HEK293 (cell line): ENCODE results near the gene ZNF200.
A peak's percentile ranks its signal among the peaks of the same experiment; 100 is the strongest.

Experiments used
- CTCF ChIA-PET: fragments of 350-600 bp; formaldehyde crosslinking; extraction: SDS; loops from one replicate; lab custom pipeline; 2021; ENCODE audit warnings: antibody characterized with exemption; lab: Yijun Ruan, JAX
- POLR2A ChIA-PET: fragments of 300-600 bp; formaldehyde crosslinking; extraction: SDS; loops from one replicate; lab custom pipeline; 2020; ENCODE audit warnings: antibody characterized with exemption, inconsistent platforms; lab: Yijun Ruan, JAX
- H3K27ac ChIP-seq: fragments of 200-500 bp; sonication (Bioruptor generic); 2 replicates; pipeline ENCODE4 v1.5.1; 2014; ENCODE audit warnings: low read depth, low read length, control low read depth, inconsistent platforms; ENCODE audit errors: extremely low read depth
- H3K36me3 ChIP-seq, 2 experiments: fragments of 200-500 bp in 1 of 2; sonication (Bioruptor generic) in 1 of 2; 1 replicate in 1 of 2; 2 replicates in 1 of 2; pipeline ENCODE4 v1.5.1; 2014 to 2017; ENCODE audit warnings: inconsistent platforms in 2 of 2, low read length in 2 of 2; ENCODE audit not compliant: control insufficient read depth in 2 of 2, insufficient read depth in 1 of 2
- H3K4me1 ChIP-seq: fragments of 200-500 bp; sonication (Bioruptor generic); 2 replicates; pipeline ENCODE4 v1.5.1; 2014; ENCODE audit warnings: mild to moderate bottlenecking, low read length, inconsistent platforms; ENCODE audit not compliant: control insufficient read depth, insufficient read depth
- H3K4me3 ChIP-seq: 2 replicates; pipeline ENCODE4 v1.5.1; 2011; ENCODE audit warnings: low read depth, mild to moderate bottlenecking, control low read depth, low read length, moderate library complexity
- H3K9me3 ChIP-seq: fragments of 200-500 bp; sonication (Bioruptor generic); 2 replicates; pipeline ENCODE4 v1.5.1; 2014; ENCODE audit warnings: low read depth, low read length, inconsistent platforms; ENCODE audit not compliant: control insufficient read depth, insufficient read depth
- OSR2 ChIP-seq: fragments of 450-650 bp; formaldehyde crosslinking; IDR thresholded peaks from 2 replicates; pipeline ENCODE4 v1.5.1; 2016; ENCODE audit warnings: missing biosample characterization, missing genetic modification characterization
- REPIN1 ChIP-seq: fragments of 450-650 bp; formaldehyde crosslinking; IDR thresholded peaks from 2 replicates; pipeline ENCODE4 v1.5.1; 2017; ENCODE audit warnings: missing biosample characterization, missing genetic modification characterization, low read depth
- TRIM28 ChIP-seq: IDR thresholded peaks from 2 replicates; pipeline ENCODE4 v1.6.1; 2011; ENCODE audit warnings: low read length, control low read depth, borderline replicate concordance
- YY2 ChIP-seq: fragments of 450-650 bp; formaldehyde crosslinking; IDR thresholded peaks from 2 replicates; pipeline ENCODE4 v1.5.1; 2016; ENCODE audit warnings: missing biosample characterization, missing genetic modification characterization
- ZBTB20 ChIP-seq: fragments of 450-650 bp; formaldehyde crosslinking; IDR thresholded peaks from 2 replicates; pipeline ENCODE4 v1.5.1; 2016; ENCODE audit warnings: missing biosample characterization, missing genetic modification characterization
- ZBTB48 ChIP-seq: fragments of 450-650 bp; formaldehyde crosslinking; IDR thresholded peaks from 2 replicates; pipeline ENCODE4 v1.5.1; 2016; ENCODE audit warnings: missing biosample characterization, missing genetic modification characterization
- ZBTB8A ChIP-seq: fragments of 450-650 bp; formaldehyde crosslinking; IDR thresholded peaks from 2 replicates; pipeline ENCODE4 v1.5.1; 2016; ENCODE audit warnings: missing biosample characterization, missing genetic modification characterization
- ZFP37 ChIP-seq: fragments of 450-650 bp; formaldehyde crosslinking; IDR thresholded peaks from 2 replicates; pipeline ENCODE4 v1.5.1; 2016; ENCODE audit warnings: missing biosample characterization, missing genetic modification characterization
- ZIC2 ChIP-seq: fragments of 450-650 bp; formaldehyde crosslinking; IDR thresholded peaks from 2 replicates; pipeline ENCODE4 v1.5.1; 2016; ENCODE audit warnings: missing biosample characterization, missing genetic modification characterization
- ZNF10 ChIP-seq: fragments of 450-650 bp; formaldehyde crosslinking; IDR thresholded peaks from 2 replicates; pipeline ENCODE4 v1.5.1; 2017; ENCODE audit warnings: missing biosample characterization, missing genetic modification characterization
- ZNF2 ChIP-seq: fragments of 450-650 bp; formaldehyde crosslinking; IDR thresholded peaks from 2 replicates; pipeline ENCODE4 v1.5.1; 2016; ENCODE audit warnings: missing biosample characterization, missing genetic modification characterization
- ZNF221 ChIP-seq: fragments of 450-650 bp; formaldehyde crosslinking; IDR thresholded peaks from 2 replicates; pipeline ENCODE4 v1.5.1; 2017; ENCODE audit warnings: missing biosample characterization, missing genetic modification characterization, borderline replicate concordance
- ZNF335 ChIP-seq: fragments of 450-650 bp; formaldehyde crosslinking; conservative IDR thresholded peaks from 2 replicates; pipeline ENCODE4 v1.5.1; 2016; ENCODE audit warnings: missing biosample characterization, missing genetic modification characterization
- ZNF404 ChIP-seq: fragments of 450-650 bp; formaldehyde crosslinking; IDR thresholded peaks from 2 replicates; pipeline ENCODE4 v1.5.1; 2017; ENCODE audit warnings: missing biosample characterization, missing genetic modification characterization
- ZNF48 ChIP-seq: fragments of 450-650 bp; formaldehyde crosslinking; IDR thresholded peaks from 2 replicates; pipeline ENCODE4 v1.5.1; 2016; ENCODE audit warnings: missing biosample characterization, missing genetic modification characterization
- ZNF529 ChIP-seq: fragments of 450-650 bp; formaldehyde crosslinking; IDR thresholded peaks from 2 replicates; pipeline ENCODE4 v1.5.1; 2017; ENCODE audit warnings: missing genetic modification characterization, missing biosample characterization; ENCODE audit not compliant: insufficient replicate concordance
- ZNF561 ChIP-seq: fragments of 450-650 bp; IDR thresholded peaks from 2 replicates; pipeline ENCODE4 v1.5.1; 2018; ENCODE audit warnings: missing biosample characterization, missing genetic modification characterization, borderline replicate concordance
- TF ChIP-seq, protein P1 (sequence below): fragments of 450-650 bp; formaldehyde crosslinking; IDR thresholded peaks from 2 replicates; pipeline ENCODE4 v1.5.1; 2016; ENCODE audit warnings: missing biosample characterization, missing genetic modification characterization
- TF ChIP-seq, protein P2 (sequence below): fragments of 450-650 bp; formaldehyde crosslinking; IDR thresholded peaks from 2 replicates; pipeline ENCODE4 v1.5.0; 2017; ENCODE audit warnings: missing biosample characterization, missing genetic modification characterization, borderline replicate concordance
- TF ChIP-seq, protein P3 (sequence below): fragments of 450-650 bp; formaldehyde crosslinking; IDR thresholded peaks from 2 replicates; pipeline ENCODE4 v1.5.1; 2017; ENCODE audit warnings: missing biosample characterization, mild to moderate bottlenecking, missing genetic modification characterization, moderate library complexity
- TF ChIP-seq, protein P4 (sequence below): fragments of 450-650 bp; formaldehyde crosslinking; IDR thresholded peaks from 2 replicates; pipeline ENCODE4 v1.5.1; 2016; ENCODE audit warnings: missing biosample characterization, missing genetic modification characterization, borderline replicate concordance

Gene ZNF200

DNA sequence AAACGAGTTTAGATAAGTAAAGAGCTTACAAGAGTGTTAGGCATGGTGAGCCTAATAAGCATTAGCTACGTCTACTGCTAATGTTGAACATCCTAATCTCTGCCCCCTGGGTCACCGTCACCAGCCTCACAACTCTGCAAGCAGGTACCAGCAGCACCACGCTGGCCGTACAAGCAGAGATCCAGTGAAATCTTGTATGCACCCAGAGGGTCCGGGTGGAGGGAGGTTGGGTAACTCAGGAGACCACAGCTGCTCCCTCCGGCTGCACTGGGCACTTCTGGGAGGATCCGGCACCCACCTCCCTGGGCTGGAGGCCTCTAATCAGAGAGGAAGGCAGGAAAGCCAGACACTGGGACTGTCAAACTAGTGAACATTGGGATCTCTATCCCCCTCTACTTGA, 55.3 kb downstream of the ZNF200 start:
- no peaks in the 10 kb centered on the region for H3K9me3 ChIP-seq
- TF ChIP-seq REPIN1 (tag by site-specific recombination) (no peak), ZNF10 (tag by site-specific recombination) (0 out of 2 replicates have a peak, but pooled peaks have one; percentile 20)
- ChIA-PET POLR2A (no interaction called here), CTCF (no interaction called here)
- no peak overlapping the region for H3K27ac ChIP-seq
- no peaks in the 10 kb centered on the region for H3K4me1 ChIP-seq
- no peaks in the 10 kb centered on the region for H3K36me3 ChIP-seq
- H3K4me3 ChIP-seq, result no peak overlapping the region

DNA sequence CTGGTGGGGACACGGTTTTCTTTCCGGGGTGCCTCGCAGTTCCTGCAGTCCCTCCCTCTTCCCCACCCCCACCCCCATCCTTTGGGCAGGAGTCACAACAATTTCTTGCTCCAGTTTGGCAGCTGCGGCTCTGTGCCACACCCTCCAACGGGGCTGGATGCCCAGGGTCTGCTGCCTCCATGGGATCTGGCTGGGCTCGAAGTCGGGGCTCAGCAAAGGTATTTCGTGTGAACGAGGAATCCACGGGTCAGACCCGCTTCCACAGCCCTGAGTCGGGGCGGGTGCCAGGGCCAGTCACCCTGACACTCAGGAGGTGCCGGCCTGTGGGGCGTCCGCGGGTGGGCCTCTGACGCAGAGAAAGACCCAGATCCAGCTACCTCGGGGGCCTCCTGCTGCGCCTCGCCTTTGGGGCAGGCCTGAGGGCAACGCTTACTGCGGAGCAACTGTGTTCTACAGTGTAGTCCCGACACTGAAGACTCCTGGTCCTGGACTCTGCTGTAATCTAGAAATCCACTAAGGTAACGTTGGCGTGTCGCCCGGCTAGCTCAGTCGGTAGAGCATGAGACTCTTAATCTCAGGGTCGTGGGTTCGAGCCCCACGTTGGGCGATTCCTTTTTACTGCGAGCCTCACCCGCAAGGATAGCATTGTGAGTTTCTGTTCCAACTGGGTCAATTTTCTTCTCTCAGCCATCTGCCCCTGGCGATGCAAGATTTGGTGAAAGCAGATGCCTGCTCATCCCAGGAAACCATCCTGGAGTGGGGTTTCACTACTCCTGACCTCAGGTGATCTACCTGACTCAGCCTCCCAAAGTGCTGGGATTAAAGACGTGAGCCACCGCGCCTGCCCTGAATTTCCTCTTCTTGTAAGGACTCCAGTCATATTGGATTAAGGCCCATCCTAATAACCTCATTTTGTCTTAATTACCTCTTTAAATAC, 59.5 kb downstream of the ZNF200 start:
- H3K9me3 ChIP-seq, result no peaks in the 10 kb centered on the region
- POLR2A ChIA-PET, result interaction anchor here (1.4 kb wide), 1 partner anchor 25 kb away, joined by 5 read pairs; no protein-coding TSS in a partner anchor
- TF ChIP-seq TRIM28, result peak; percentile 31; the same call in 1 of the 2 replicates
- TF ChIP-seq OSR2 (tag by site-specific recombination), result no peak
- 0 out of 2 replicates have a peak, but pooled peaks have one; percentile 39 for TF ChIP-seq ZFP37 (tag by site-specific recombination)
- TF ChIP-seq, protein P1, sequence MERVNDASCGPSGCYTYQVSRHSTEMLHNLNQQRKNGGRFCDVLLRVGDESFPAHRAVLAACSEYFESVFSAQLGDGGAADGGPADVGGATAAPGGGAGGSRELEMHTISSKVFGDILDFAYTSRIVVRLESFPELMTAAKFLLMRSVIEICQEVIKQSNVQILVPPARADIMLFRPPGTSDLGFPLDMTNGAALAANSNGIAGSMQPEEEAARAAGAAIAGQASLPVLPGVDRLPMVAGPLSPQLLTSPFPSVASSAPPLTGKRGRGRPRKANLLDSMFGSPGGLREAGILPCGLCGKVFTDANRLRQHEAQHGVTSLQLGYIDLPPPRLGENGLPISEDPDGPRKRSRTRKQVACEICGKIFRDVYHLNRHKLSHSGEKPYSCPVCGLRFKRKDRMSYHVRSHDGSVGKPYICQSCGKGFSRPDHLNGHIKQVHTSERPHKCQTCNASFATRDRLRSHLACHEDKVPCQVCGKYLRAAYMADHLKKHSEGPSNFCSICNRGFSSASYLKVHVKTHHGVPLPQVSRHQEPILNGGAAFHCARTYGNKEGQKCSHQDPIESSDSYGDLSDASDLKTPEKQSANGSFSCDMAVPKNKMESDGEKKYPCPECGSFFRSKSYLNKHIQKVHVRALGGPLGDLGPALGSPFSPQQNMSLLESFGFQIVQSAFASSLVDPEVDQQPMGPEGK (tag by site-specific recombination), result 0 out of 2 replicates have a peak, but pooled peaks have one; percentile 33
- TF ChIP-seq ZIC2, result peak; percentile 79
- peak; percentile 58 for TF ChIP-seq ZBTB8A
- 0 out of 2 replicates have a peak, but pooled peaks have one; percentile 25 for TF ChIP-seq ZNF404 (tag by site-specific recombination)
- peak; percentile 47; the same call in 1 of the 2 replicates for TF ChIP-seq YY2 (tag by site-specific recombination)
- TF ChIP-seq ZNF561 (tag by site-specific recombination), result peak; percentile 84
- TF ChIP-seq ZNF529 (tag by site-specific recombination), result no peak
- TF ChIP-seq ZNF221 (tag by site-specific recombination), result no peak
- TF ChIP-seq ZBTB48 (tag by site-specific recombination), result 0 out of 2 replicates have a peak, but pooled peaks have one; percentile 26
- TF ChIP-seq ZNF48 (tag by site-specific recombination), result no peak
- TF ChIP-seq, protein P2, sequence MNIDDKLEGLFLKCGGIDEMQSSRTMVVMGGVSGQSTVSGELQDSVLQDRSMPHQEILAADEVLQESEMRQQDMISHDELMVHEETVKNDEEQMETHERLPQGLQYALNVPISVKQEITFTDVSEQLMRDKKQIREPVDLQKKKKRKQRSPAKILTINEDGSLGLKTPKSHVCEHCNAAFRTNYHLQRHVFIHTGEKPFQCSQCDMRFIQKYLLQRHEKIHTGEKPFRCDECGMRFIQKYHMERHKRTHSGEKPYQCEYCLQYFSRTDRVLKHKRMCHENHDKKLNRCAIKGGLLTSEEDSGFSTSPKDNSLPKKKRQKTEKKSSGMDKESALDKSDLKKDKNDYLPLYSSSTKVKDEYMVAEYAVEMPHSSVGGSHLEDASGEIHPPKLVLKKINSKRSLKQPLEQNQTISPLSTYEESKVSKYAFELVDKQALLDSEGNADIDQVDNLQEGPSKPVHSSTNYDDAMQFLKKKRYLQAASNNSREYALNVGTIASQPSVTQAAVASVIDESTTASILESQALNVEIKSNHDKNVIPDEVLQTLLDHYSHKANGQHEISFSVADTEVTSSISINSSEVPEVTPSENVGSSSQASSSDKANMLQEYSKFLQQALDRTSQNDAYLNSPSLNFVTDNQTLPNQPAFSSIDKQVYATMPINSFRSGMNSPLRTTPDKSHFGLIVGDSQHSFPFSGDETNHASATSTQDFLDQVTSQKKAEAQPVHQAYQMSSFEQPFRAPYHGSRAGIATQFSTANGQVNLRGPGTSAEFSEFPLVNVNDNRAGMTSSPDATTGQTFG (tag by site-specific recombination), result no peak
- TF ChIP-seq, protein P3, sequence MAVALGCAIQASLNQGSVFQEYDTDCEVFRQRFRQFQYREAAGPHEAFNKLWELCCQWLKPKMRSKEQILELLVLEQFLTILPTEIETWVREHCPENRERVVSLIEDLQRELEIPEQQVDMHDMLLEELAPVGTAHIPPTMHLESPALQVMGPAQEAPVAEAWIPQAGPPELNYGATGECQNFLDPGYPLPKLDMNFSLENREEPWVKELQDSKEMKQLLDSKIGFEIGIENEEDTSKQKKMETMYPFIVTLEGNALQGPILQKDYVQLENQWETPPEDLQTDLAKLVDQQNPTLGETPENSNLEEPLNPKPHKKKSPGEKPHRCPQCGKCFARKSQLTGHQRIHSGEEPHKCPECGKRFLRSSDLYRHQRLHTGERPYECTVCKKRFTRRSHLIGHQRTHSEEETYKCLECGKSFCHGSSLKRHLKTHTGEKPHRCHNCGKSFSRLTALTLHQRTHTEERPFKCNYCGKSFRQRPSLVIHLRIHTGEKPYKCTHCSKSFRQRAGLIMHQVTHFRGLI (tag by site-specific recombination), result peak; percentile 24; the same call in 1 of the 2 replicates
- TF ChIP-seq, protein P4, sequence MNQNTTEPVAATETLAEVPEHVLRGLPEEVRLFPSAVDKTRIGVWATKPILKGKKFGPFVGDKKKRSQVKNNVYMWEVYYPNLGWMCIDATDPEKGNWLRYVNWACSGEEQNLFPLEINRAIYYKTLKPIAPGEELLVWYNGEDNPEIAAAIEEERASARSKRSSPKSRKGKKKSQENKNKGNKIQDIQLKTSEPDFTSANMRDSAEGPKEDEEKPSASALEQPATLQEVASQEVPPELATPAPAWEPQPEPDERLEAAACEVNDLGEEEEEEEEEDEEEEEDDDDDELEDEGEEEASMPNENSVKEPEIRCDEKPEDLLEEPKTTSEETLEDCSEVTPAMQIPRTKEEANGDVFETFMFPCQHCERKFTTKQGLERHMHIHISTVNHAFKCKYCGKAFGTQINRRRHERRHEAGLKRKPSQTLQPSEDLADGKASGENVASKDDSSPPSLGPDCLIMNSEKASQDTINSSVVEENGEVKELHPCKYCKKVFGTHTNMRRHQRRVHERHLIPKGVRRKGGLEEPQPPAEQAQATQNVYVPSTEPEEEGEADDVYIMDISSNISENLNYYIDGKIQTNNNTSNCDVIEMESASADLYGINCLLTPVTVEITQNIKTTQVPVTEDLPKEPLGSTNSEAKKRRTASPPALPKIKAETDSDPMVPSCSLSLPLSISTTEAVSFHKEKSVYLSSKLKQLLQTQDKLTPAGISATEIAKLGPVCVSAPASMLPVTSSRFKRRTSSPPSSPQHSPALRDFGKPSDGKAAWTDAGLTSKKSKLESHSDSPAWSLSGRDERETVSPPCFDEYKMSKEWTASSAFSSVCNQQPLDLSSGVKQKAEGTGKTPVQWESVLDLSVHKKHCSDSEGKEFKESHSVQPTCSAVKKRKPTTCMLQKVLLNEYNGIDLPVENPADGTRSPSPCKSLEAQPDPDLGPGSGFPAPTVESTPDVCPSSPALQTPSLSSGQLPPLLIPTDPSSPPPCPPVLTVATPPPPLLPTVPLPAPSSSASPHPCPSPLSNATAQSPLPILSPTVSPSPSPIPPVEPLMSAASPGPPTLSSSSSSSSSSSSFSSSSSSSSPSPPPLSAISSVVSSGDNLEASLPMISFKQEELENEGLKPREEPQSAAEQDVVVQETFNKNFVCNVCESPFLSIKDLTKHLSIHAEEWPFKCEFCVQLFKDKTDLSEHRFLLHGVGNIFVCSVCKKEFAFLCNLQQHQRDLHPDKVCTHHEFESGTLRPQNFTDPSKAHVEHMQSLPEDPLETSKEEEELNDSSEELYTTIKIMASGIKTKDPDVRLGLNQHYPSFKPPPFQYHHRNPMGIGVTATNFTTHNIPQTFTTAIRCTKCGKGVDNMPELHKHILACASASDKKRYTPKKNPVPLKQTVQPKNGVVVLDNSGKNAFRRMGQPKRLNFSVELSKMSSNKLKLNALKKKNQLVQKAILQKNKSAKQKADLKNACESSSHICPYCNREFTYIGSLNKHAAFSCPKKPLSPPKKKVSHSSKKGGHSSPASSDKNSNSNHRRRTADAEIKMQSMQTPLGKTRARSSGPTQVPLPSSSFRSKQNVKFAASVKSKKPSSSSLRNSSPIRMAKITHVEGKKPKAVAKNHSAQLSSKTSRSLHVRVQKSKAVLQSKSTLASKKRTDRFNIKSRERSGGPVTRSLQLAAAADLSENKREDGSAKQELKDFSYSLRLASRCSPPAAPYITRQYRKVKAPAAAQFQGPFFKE (tag by site-specific recombination), result no peak
- peak; percentile 7 for TF ChIP-seq ZNF335
- peak; percentile 72 for TF ChIP-seq ZBTB20
- peak; percentile 68 for TF ChIP-seq ZNF2

More for the DNA sequence above, 59.5 kb downstream of the ZNF200 start:
- no peaks in the 10 kb centered on the region for H3K4me1 ChIP-seq
- peak overlapping the region; percentile 10 for H3K4me3 ChIP-seq
- CTCF ChIA-PET, result no interaction called here
- H3K27ac ChIP-seq, result no peak overlapping the region
- no peaks in the 10 kb centered on the region for H3K36me3 ChIP-seq
